GM19372 (cell line): ENCODE measurements around the gene RIN3.

Experiments
- ATAC-seq: cut with Tn5 transposase; IDR thresholded peaks from one replicate; pipeline ENCODE4 v1.9.1; 2021; ENCODE audit warnings: mild to moderate bottlenecking, low read depth, moderate library complexity; ENCODE audit not compliant: unreplicated experiment

The RIN3 gene

GRCh38 chr14:92549859-92550230, 36.3 kb downstream of the RIN3 start:
- ATAC-seq: no peak

- peak; percentile 73 for ATAC-seq
Observed at GRCh38 chr14:92551044-92551841, 37.7 kb downstream of the RIN3 start.

- no peak for ATAC-seq
Observed at GRCh38 chr14:92552066-92552465, 38.5 kb downstream of the RIN3 start.

- no peak for ATAC-seq
Observed at GRCh38 chr14:92553438-92553837, 39.9 kb downstream of the RIN3 start.

- ATAC-seq: no peak
Observed at GRCh38 chr14:92555465-92556111, 42.0 kb downstream of the RIN3 start.

- no peak for ATAC-seq
Observed at GRCh38 chr14:92556255-92556741, 42.7 kb downstream of the RIN3 start.

GRCh38 chr14:92556863-92557543, 43.4 kb downstream of the RIN3 start:
- no peak for ATAC-seq

- no peak for ATAC-seq
Observed at GRCh38 chr14:92557544-92557912, 43.9 kb downstream of the RIN3 start.

- ATAC-seq: no peak
Observed at GRCh38 chr14:92558319-92558718, 44.7 kb downstream of the RIN3 start.

- no peak for ATAC-seq
Observed at GRCh38 chr14:92559486-92559885, 45.9 kb downstream of the RIN3 start.

- ATAC-seq: no peak
Observed at GRCh38 chr14:92560106-92560865, 46.7 kb downstream of the RIN3 start.

GRCh38 chr14:92561906-92562479, 48.4 kb downstream of the RIN3 start:
- no peak for ATAC-seq

- ATAC-seq: peak; percentile 88
Observed at GRCh38 chr14:92563359-92563758, 49.8 kb downstream of the RIN3 start.

- ATAC-seq: no peak
Observed at GRCh38 chr14:92563765-92564285, 50.2 kb downstream of the RIN3 start.

GRCh38 chr14:92564344-92565039, 50.9 kb downstream of the RIN3 start:
- no peak for ATAC-seq

- no peak for ATAC-seq
Observed at GRCh38 chr14:92565040-92565717, 51.6 kb downstream of the RIN3 start.

GRCh38 chr14:92565718-92566115, 52.1 kb downstream of the RIN3 start:
- ATAC-seq: no peak

- no peak for ATAC-seq
Observed at GRCh38 chr14:92567173-92567725, 53.7 kb downstream of the RIN3 start.
